HL-60 (cell line): ENCODE measurements around the gene GNB1.

Experiments used
- CTCF ChIP-seq: IDR thresholded peaks from one replicate; pipeline ENCODE4 v1.5.1; 2011; ENCODE audit warnings: low read length, control low read depth, inconsistent platforms; ENCODE audit not compliant: insufficient read depth
- GABPA ChIP-seq: IDR thresholded peaks from 2 replicates; pipeline ENCODE4 v1.6.1; 2012; ENCODE audit warnings: low read depth
- POLR2AphosphoS5 ChIP-seq: IDR thresholded peaks from 2 replicates; pipeline ENCODE4 v1.6.1; 2012; ENCODE audit warnings: low read depth
- REST ChIP-seq: IDR thresholded peaks from 2 replicates; pipeline ENCODE4 v1.6.1; 2012; ENCODE audit warnings: low read depth; ENCODE audit not compliant: insufficient replicate concordance

- no peak for TF ChIP-seq CTCF
- TF ChIP-seq REST: no peak
- TF ChIP-seq POLR2AphosphoS5: no peak
- no peak for TF ChIP-seq GABPA
Observed at GRCh38 chr1:1908506-1908791, 17.6 kb upstream of the GNB1 start.
